SK-N-SH (cell line): ENCODE data around the gene EXOC6B.

Experiments
- CTCF ChIP-seq: fragments of 200-600 bp; sonication (generic); IDR thresholded peaks from 2 replicates; pipeline ENCODE4 v1.6.1; 2017; ENCODE audit warnings: antibody characterized with exemption, mild to moderate bottlenecking, moderate library complexity
- EP300 ChIP-seq, 2 experiments: IDR thresholded peaks; 2 replicates each; pipeline versions ENCODE4 v1.4.0 to v1.6.1; 2012; ENCODE audit warnings: borderline replicate concordance in 1 of 2, low read depth in 1 of 2, low read length in 1 of 2
- GABPA ChIP-seq: IDR thresholded peaks from 2 replicates; pipeline ENCODE4 v1.4.0; 2012; ENCODE audit warnings: low read depth, mild to moderate bottlenecking
- MAX ChIP-seq: IDR thresholded peaks from 2 replicates; pipeline ENCODE4 v1.4.0; 2012; ENCODE audit warnings: low read depth
- POLR2AphosphoS5 ChIP-seq: IDR thresholded peaks from 2 replicates; pipeline ENCODE4 v1.6.1; 2012; ENCODE audit warnings: low read depth, low read length
- RCOR1 ChIP-seq: fragments of 150-350 bp; IDR thresholded peaks from 2 replicates; pipeline ENCODE4 v1.6.1; 2017; ENCODE audit warnings: antibody characterized with exemption, low read length
- REST ChIP-seq: IDR thresholded peaks from 2 replicates; pipeline ENCODE4 v1.6.1; 2012; ENCODE audit warnings: mild to moderate bottlenecking, low read depth, low read length, moderate library complexity
- SIN3A ChIP-seq: IDR thresholded peaks from 2 replicates; pipeline ENCODE4 v1.6.1; 2012; ENCODE audit warnings: low read depth, mild to moderate bottlenecking, low read length, moderate library complexity, borderline replicate concordance
- USF2 ChIP-seq: fragments of 150-350 bp; IDR thresholded peaks from 2 replicates; pipeline ENCODE4 v1.6.1; 2017; ENCODE audit warnings: antibody characterized with exemption, low read length, low read depth, borderline replicate concordance
- YY1 ChIP-seq: IDR thresholded peaks from 2 replicates; pipeline ENCODE4 v1.4.0; 2012; ENCODE audit warnings: low read depth, mild to moderate bottlenecking

GRCh38 chr2:72676341-72677025 is 149.3 kb downstream of the EXOC6B start:
- TF ChIP-seq EP300 (IDR thresholded peaks at IDR 0.05; ENCODE audit: borderline replicate concordance in 1 of 2, low read depth in 1 of 2, low read length in 1 of 2) = peak in 1 of 2 experiments; percentile 17; a peak in 2 of 4 replicates
- TF ChIP-seq REST = no peak
- no peak for TF ChIP-seq YY1
- TF ChIP-seq POLR2AphosphoS5 = no peak
- no peak for TF ChIP-seq CTCF
- no peak for TF ChIP-seq GABPA
- TF ChIP-seq SIN3A = no peak
- TF ChIP-seq MAX = no peak
- no peak for TF ChIP-seq RCOR1
- no peak for TF ChIP-seq USF2
